Vagina (tissue), 2 donors: ENCODE results near the gene COPZ1.

Source experiments
- POLR2A ChIP-seq, 2 donors: fragments of 450-650 bp; IDR thresholded peaks; one replicate each; pipeline ENCODE4 v1.6.1; 2017; ENCODE audit warnings: antibody characterized with exemption in 2 of 2, mild to moderate bottlenecking in 2 of 2, moderate library complexity in 2 of 2
- POLR2AphosphoS5 ChIP-seq, 2 donors: sonication (generic); formaldehyde crosslinking; IDR thresholded peaks; one replicate each; pipeline ENCODE4 v1.9.0; 2017; ENCODE audit warnings: antibody characterized with exemption in 2 of 2, mild to moderate bottlenecking in 2 of 2, low read depth in 1 of 2; ENCODE audit not compliant: insufficient read depth in 1 of 2
- TF ChIP-seq, protein P1 (sequence below), 3 experiments: fragments of 450-650 bp in 2 of 3; fragments of 200-600 bp in 1 of 3; sonication (generic) in 1 of 3; IDR thresholded peaks; one replicate each; pipeline ENCODE4 v1.5.1; 2017 to 2019; ENCODE audit warnings: antibody characterized with exemption in 3 of 3, mild to moderate bottlenecking in 2 of 3, moderate library complexity in 2 of 3

GRCh38 chr12:54385251-54385914 lies 60.5 kb downstream of the COPZ1 start:
- TF ChIP-seq POLR2AphosphoS5 (IDR thresholded peaks at IDR 0.05; ENCODE audit: insufficient read depth in 1 of 2, low read depth in 1 of 2): peak in 1 of 2 donors; percentile 46
- TF ChIP-seq, protein P1, sequence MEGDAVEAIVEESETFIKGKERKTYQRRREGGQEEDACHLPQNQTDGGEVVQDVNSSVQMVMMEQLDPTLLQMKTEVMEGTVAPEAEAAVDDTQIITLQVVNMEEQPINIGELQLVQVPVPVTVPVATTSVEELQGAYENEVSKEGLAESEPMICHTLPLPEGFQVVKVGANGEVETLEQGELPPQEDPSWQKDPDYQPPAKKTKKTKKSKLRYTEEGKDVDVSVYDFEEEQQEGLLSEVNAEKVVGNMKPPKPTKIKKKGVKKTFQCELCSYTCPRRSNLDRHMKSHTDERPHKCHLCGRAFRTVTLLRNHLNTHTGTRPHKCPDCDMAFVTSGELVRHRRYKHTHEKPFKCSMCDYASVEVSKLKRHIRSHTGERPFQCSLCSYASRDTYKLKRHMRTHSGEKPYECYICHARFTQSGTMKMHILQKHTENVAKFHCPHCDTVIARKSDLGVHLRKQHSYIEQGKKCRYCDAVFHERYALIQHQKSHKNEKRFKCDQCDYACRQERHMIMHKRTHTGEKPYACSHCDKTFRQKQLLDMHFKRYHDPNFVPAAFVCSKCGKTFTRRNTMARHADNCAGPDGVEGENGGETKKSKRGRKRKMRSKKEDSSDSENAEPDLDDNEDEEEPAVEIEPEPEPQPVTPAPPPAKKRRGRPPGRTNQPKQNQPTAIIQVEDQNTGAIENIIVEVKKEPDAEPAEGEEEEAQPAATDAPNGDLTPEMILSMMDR (IDR thresholded peaks at IDR 0.05): no peak
- TF ChIP-seq POLR2A (IDR thresholded peaks at IDR 0.05): no peak
